Ectodermal cell (in vitro differentiated cells): ENCODE measurements around the gene CT47A1.
"Not testable (repeated sequence)": the region's sequence is repeated elsewhere in the genome, so short reads cannot be mapped to it uniquely, and the experiment has no call there.

Experiments used
- H3K27ac ChIP-seq: 2 replicates; pipeline ENCODE4 v1.7.0; 2013; ENCODE audit warnings: mild to moderate bottlenecking, low read depth, low read length; ENCODE audit not compliant: insufficient read depth, poor library complexity, severe bottlenecking
- H3K27me3 ChIP-seq: 2 replicates; pipeline ENCODE4 v1.7.0; 2013; ENCODE audit warnings: mild to moderate bottlenecking, low read length; ENCODE audit not compliant: insufficient read depth, control insufficient read depth, poor library complexity, severe bottlenecking
- H3K36me3 ChIP-seq: one replicate; pipeline ENCODE4 v1.7.0; 2013; ENCODE audit warnings: low read length; ENCODE audit not compliant: control insufficient read depth, insufficient read depth
- H3K4me1 ChIP-seq: one replicate; pipeline ENCODE4 v1.7.0; 2013; ENCODE audit warnings: low read length; ENCODE audit not compliant: control insufficient read depth, insufficient read depth
- H3K4me3 ChIP-seq: 2 replicates; pipeline ENCODE4 v1.7.0; 2013; ENCODE audit warnings: low read depth, low read length, control low read depth; ENCODE audit not compliant: insufficient read depth
- H3K9me3 ChIP-seq: 2 replicates; pipeline ENCODE4 v1.7.0; 2013; ENCODE audit warnings: mild to moderate bottlenecking, low read length, moderate library complexity; ENCODE audit not compliant: control insufficient read depth
- WGBS, 2 experiments: methylation state at CpG; one replicate each; pipeline ENCODE4 v1.1.7; 2013; ENCODE audit warnings: missing lambda C conversion rate in 2 of 2; 5-methylcytosine and 5-hydroxymethylcytosine counted together

Gene CT47A1

GRCh38 chrX:120999413-120999812 lies 13.9 kb upstream of the CT47A1 start:
- no peaks in the 10 kb centered on the region for H3K27me3 ChIP-seq
- no peak overlapping the region for H3K27ac ChIP-seq
- H3K4me1 ChIP-seq = no peaks in the 10 kb centered on the region
- no peaks in the 10 kb centered on the region for H3K36me3 ChIP-seq
- no peaks in the 10 kb centered on the region for H3K9me3 ChIP-seq
- WGBS, 2 experiments = 100% methylated on average over 2 of the region's 3 CpGs
- no peak overlapping the region for H3K4me3 ChIP-seq

DNA sequence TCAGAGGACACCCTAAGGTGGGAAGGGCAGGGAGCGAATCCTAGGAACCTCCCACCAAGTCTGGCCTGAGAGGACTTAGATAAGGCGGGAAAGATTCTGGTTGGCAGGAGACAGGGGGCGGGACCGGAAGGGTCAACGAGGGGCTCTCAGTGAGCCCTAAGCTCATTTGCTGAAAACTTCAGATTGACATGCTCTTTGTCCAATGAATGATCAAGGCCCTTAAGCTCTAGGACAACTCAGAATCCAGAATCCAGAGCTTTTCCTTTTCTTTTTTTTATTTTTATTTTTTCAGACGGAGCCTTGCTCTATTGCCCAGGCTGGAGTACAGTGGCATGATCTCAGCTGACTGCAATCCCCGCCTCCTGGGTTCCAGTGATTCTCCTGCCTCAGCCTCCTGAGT lies 29.1 kb downstream of the CT47A1 start, which contains the start of gene CT47A7:
Gene CT47A7, minus strand, starts transcription at position 101 of the 400 bp plus-strand sequence. CDS start 255 bp downstream, outside the sequence.
- no CpG with 5 or more reads among the region's 7 CpGs for WGBS, 2 experiments
- not testable (repeated sequence) for H3K27ac ChIP-seq, H3K4me3 ChIP-seq, H3K4me1 ChIP-seq, H3K27me3 ChIP-seq, H3K9me3 ChIP-seq, H3K36me3 ChIP-seq
